ENCODE results near the gene FAM78A.

FAM78A gene

DNA sequence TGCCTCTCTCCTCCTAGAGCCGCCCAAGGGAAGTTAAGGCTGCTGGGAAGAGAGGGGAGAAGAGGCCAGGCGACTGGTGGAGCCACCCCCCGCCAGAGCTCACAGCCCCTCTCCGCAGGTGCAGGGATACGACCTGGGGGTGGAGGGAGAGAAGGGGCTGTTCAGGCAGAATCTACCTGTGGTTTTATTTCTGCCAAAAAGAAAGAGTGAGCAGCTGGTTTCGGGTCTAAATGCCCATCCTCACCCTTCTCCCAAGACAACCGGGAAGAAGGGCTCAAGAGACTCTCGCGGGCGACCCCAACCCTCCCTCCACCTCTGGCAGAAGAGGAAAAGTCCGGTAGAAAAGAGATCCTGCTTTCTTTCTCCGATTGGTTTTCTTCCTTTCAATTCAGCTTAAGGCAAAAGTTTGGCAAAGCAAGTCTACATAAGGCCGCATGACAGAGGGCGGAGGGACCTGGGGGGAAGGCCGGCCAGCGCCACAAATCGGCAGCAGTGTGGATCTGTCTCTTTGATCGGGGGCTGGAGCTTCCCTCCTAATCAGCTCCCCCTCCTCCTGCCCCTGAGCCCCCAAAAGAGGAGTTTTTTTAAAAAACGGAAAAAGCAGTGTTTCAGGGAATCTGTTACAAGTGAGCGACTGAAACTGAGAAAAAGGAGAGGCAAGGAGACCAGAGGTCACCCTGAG lies 16.3 kb downstream of the FAM78A start:
- no peak overlapping the region for H3K4me3 ChIP-seq (ENCODE audit: low read depth, low read length)
- DNase-seq (ENCODE audit: low read depth, low spot score), result no peak
- in situ Hi-C loops (cut with HindIII; ENCODE audit: low sequenced_read_pairs), result no loop called here
- TF ChIP-seq, protein P1, sequence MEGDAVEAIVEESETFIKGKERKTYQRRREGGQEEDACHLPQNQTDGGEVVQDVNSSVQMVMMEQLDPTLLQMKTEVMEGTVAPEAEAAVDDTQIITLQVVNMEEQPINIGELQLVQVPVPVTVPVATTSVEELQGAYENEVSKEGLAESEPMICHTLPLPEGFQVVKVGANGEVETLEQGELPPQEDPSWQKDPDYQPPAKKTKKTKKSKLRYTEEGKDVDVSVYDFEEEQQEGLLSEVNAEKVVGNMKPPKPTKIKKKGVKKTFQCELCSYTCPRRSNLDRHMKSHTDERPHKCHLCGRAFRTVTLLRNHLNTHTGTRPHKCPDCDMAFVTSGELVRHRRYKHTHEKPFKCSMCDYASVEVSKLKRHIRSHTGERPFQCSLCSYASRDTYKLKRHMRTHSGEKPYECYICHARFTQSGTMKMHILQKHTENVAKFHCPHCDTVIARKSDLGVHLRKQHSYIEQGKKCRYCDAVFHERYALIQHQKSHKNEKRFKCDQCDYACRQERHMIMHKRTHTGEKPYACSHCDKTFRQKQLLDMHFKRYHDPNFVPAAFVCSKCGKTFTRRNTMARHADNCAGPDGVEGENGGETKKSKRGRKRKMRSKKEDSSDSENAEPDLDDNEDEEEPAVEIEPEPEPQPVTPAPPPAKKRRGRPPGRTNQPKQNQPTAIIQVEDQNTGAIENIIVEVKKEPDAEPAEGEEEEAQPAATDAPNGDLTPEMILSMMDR (IDR thresholded peaks at IDR 0.05; ENCODE audit: low read depth, low read length), result no peak

DNA sequence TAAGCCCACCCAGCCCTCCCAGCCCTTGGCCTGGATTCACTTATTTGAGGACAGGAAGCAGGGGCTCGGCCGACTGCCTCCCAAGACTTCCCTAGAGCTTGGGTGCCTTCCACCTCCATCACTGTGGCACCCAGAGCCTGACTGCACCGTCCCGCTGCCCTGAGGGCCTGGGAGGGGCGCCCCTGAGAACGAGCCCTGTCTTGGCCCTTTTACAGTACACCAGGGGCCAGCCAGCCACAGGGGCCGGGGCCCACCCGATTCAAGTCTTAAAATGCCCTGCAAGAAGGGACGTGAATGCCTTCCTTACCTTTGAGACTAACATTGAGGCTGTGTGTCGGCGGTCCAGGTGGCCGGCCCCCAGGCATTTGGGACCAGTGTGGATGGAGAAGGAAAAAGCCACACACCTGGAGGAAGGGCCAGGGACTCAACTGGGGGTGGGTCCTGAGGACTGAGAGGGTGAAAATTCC lies 16.8 kb downstream of the FAM78A start:
- in situ Hi-C loops (cut with HindIII; ENCODE audit: low sequenced_read_pairs), result no loop called here
- no peak for DNase-seq (ENCODE audit: low read depth, low spot score)
- TF ChIP-seq, protein P1 (IDR thresholded peaks at IDR 0.05; ENCODE audit: low read depth, low read length), result no peak
- no peak overlapping the region for H3K4me3 ChIP-seq (ENCODE audit: low read depth, low read length)

DNA sequence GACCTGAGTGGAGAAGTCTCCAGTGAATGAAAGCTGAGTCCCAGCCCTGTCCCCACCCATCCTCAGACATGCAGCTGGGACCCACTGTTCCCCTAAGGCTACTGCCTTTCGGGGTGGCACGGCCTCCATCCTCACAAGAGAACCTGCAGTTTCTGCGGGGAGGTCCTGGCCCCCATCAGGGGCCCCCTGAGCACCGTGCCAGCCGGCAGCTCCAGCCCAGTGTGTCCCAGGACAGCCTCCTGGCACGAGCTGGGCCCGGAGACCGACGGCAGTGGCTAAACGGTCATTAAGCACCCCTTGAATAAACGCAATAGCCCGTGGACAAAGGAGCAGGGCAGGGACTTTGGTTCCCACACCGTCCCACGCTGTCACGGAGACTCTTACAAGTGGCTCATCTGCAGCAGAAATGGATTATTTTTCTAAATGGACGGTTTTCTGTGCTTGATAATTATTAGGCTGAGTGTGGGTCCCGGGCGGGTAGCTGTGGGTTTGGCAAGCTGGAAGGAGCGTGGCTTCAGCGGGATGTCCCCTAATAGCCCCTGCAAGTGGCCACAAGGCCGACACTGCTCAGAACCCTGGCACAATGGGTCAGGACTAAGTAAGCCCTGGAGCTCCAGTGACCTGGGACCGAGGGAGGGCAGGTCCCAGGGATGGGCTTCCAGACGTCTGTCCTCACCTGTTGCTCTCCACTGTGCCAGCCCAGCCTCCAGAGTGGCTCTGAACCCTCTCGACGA lies 17.4 kb downstream of the FAM78A start:
- no peak overlapping the region for H3K4me3 ChIP-seq (ENCODE audit: low read depth, low read length)
- in situ Hi-C loops (cut with HindIII; ENCODE audit: low sequenced_read_pairs), result no loop called here
- TF ChIP-seq, protein P1 (IDR thresholded peaks at IDR 0.05; ENCODE audit: low read depth, low read length), result no peak
- no peak for DNase-seq (ENCODE audit: low read depth, low spot score)

DNA sequence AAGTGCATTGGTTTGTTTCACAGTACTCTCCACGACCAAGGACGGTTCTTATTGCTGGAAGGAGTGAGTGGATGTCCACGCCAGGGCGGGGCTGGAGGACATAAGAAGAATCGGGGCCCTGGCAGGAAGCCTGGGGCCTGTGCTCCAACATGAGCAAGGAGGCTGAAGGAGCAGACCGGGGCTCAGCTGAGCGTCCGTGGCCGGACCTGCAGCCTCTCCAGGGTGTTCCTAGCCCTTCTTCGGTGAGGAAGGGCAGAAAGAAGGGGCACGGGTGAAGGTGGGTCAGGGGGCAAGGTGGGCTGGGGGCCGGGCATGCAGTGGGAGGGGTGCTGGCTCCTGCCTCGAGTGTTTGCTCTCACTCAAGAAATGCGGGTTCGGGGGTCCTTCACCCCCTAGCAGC lies 18.1 kb downstream of the FAM78A start:
- in situ Hi-C loops (cut with HindIII; ENCODE audit: low sequenced_read_pairs), result no loop called here
- TF ChIP-seq, protein P1 (IDR thresholded peaks at IDR 0.05; ENCODE audit: low read depth, low read length), result no peak
- no peak for DNase-seq (ENCODE audit: low read depth, low spot score)
- H3K4me3 ChIP-seq (ENCODE audit: low read depth, low read length), result no peak overlapping the region

DNA sequence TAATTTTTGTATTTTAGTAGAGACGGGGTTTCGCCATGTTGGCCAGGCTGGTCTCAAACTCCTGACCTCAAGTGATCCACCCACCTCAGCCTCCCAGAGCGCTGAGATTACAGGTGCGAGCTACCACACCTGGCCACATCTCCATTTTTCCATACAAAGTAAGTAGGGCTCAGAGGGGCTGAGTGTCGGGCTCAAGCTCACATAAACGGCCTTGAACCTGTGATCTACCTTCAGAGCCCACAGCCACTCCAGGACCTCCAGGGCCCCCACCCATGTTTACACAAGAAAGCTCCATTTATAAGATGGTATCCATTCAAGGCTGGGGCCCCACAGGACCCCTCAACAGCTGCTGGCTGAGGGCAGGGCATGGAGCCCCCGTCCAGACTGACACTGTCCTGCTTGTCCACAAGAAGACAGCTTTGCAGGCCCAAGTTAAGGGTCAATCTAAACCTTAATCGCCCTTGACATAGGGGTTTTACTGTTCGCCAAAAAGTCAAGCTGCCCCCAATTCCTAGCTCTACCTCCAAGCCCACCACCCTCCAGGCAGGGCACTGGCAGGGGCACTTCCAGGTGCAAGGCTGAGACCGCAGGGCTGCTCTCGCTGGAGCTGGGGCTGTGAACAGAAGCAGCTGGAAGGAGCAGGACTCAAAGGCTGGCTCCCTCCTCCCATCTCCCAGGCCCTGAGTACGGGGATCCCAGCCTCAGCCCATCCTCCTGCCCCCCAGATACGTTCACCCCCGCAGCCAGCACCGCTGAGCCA lies 18.9 kb downstream of the FAM78A start:
- DNase-seq (ENCODE audit: low read depth, low spot score), result no peak
- in situ Hi-C loops (cut with HindIII; ENCODE audit: low sequenced_read_pairs), result no loop called here
- TF ChIP-seq, protein P1 (IDR thresholded peaks at IDR 0.05; ENCODE audit: low read depth, low read length), result no peak
- no peak overlapping the region for H3K4me3 ChIP-seq (ENCODE audit: low read depth, low read length)

DNA sequence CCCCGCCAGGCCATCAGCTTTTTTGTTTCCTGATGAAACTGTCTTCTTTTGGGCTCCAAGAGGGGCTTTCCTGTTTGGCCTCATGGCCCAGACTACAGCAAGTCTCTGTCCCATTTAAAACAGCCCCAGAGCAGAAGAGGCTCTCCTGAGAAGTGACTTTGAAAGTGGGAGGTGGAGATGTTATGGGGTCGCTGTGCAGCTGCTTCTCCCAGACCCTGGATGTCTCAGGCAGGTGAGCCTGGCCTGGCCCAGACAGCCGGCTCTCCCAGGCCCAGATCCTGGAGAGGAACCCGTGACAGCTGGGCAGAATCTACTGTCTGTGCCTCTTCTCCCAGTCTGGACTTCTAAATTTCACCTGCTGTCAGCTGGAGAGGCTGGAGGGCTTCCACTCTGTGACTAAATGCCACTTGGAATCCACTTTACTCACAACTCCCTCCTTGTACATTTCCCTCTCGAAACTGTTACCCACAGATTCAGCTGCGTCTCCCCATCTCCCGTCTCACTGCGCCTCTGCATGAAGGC lies 20.6 kb downstream of the FAM78A start:
- DNase-seq (ENCODE audit: low read depth, low spot score), result no peak
- TF ChIP-seq, protein P1 (IDR thresholded peaks at IDR 0.05; ENCODE audit: low read depth, low read length), result no peak
- H3K4me3 ChIP-seq (ENCODE audit: low read depth, low read length), result no peak overlapping the region
- in situ Hi-C loops (cut with HindIII; ENCODE audit: low sequenced_read_pairs), result no loop called here

Data from astrocyte of the spinal cord (primary cell).